ENCODE results near the gene KIF25. TPM values are rescaled to one million over a fixed set of nuclear protein-coding genes. Genes with fewer than 3 reads are reported as not detected.

Gene KIF25
- total RNA-seq, 1 donor from 2014 or later = not detected

DNA sequence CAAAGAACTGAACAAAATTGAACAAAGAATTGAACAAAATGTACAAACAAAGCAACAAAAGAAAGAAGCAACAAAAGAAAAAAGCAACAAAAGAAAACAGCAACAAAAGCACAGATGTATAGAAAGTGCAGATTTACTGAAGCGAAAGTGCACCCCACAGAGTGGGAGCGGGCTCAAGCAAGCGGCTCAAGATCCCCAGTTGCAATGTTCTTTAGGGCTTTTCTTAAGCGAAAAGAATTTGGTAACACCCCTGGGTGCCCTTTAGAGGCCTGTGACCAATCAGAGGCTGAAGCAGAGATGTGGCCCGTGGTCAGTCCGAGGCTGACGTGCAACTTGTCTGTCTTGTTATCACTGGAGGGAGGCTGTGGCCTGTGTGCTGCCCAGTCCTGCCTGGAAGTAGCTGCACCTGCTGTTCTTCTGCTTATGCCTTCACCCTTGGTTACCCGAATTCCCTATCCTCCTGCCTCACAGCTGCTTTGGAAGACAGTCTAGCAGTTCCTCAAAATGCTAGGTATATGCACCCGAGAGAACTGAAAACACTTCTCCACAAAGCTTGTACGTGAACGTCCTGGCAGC, 13.2 kb upstream of the KIF25 start:
- Mint-ChIP-seq H3K36me3 (ENCODE audit: low read depth, unreplicated experiment) (no peaks in the 10 kb centered on the region), H3K9me3 (ENCODE audit: unreplicated experiment) (no peaks in the 10 kb centered on the region), H3K4me3 (ENCODE audit: unreplicated experiment) (no peak overlapping the region), H3K4me1 (ENCODE audit: unreplicated experiment) (peaks cover 16% of the 10 kb centered on the region), H3K27me3 (ENCODE audit: unreplicated experiment) (peaks cover 4% of the 10 kb centered on the region), H3K27ac (ENCODE audit: unreplicated experiment) (no peak overlapping the region)
- DNase-seq (ENCODE audit: low spot score) = no peak
- TF ChIP-seq CTCF (IDR thresholded peaks at IDR 0.05; ENCODE audit: unreplicated experiment) = no peak

DNA sequence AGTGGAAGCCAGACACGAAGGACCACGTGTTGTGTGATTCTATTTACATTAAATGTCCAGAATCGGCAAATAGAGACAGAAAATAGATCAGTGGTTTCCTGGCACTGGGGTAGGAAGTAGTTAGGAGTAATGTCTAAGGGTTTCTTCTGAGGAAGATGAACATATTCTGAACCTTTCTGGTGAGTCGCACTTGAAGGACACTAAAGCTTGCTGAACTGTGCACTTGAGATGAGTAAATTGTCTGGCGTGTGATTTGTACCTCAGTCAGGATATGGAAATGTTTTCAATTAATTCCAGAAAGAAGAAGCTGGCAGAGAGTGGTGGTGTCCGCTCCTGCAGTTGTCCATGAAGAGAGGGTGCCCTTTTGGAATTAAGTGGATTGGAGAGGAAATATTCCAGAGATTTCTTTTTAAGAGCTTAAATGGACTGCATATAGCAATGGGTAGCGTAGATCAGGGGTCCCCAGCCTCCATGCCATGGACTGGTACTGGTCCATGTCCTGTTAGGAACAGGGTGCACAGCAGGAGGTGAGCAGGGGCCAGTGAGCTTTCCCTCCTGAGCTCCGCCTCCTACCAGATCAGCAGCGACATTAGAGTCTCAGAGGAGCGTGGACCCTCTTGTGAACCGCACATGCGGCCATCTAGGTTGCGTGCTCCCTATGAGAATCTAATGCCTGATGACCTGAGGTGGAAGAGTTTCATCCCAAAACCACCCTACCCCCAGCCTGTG, 12.4 kb upstream of the KIF25 start:
- peaks cover 12% of the 10 kb centered on the region for H3K4me1 Mint-ChIP-seq (ENCODE audit: unreplicated experiment)
- no peak for DNase-seq (ENCODE audit: low spot score)
- no peaks in the 10 kb centered on the region for H3K36me3 Mint-ChIP-seq (ENCODE audit: low read depth, unreplicated experiment)
- no peak overlapping the region for H3K27ac Mint-ChIP-seq (ENCODE audit: unreplicated experiment)
- TF ChIP-seq CTCF (IDR thresholded peaks at IDR 0.05; ENCODE audit: unreplicated experiment) = no peak
- no peaks in the 10 kb centered on the region for H3K9me3 Mint-ChIP-seq (ENCODE audit: unreplicated experiment)
- H3K27me3 Mint-ChIP-seq (ENCODE audit: unreplicated experiment) = peaks cover 4% of the 10 kb centered on the region
- H3K4me3 Mint-ChIP-seq (ENCODE audit: unreplicated experiment) = no peak overlapping the region

DNA sequence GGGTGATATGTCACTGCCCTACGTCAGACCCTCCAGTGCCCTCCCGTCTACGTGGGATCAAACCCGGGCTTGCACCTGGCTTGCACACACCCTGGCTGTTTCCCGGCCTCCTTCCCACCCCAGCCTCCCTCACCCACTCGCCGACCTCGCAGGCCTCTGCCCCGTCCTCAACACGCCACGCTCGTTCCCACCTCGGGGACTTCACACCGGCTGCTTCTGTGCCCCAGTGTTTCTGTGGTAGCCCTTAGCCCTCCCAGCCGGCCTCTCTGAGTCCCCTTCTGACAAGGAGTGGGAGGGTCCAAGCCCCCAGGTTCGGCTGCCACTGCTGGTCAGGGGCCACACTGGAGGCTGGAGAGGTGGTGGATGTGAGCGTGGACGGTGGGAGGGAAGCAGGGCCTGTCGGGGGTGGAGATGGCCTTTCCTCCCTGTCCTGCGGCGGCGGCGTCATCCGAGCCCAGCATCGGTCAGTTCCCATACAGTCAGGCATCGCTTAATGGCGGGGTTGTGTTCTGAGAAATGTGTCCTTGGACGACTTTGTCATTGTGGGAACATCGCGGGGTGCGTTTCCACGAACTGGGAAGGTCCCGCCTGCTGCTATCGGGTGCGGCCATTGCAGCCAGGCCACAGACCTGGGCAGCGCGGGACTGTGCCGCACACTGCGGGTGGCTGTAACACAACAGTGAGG, 11.4 kb upstream of the KIF25 start:
- H3K36me3 Mint-ChIP-seq (ENCODE audit: low read depth, unreplicated experiment) = no peaks in the 10 kb centered on the region
- no peak for TF ChIP-seq CTCF (IDR thresholded peaks at IDR 0.05; ENCODE audit: unreplicated experiment)
- H3K27ac Mint-ChIP-seq (ENCODE audit: unreplicated experiment) = no peak overlapping the region
- peaks cover 4% of the 10 kb centered on the region for H3K27me3 Mint-ChIP-seq (ENCODE audit: unreplicated experiment)
- no peak for DNase-seq (ENCODE audit: low spot score)
- no peaks in the 10 kb centered on the region for H3K9me3 Mint-ChIP-seq (ENCODE audit: unreplicated experiment)
- no peak overlapping the region for H3K4me3 Mint-ChIP-seq (ENCODE audit: unreplicated experiment)
- H3K4me1 Mint-ChIP-seq (ENCODE audit: unreplicated experiment) = peaks cover 5% of the 10 kb centered on the region

- TF ChIP-seq CTCF (IDR thresholded peaks at IDR 0.05; ENCODE audit: unreplicated experiment) = no peak
- no peaks in the 10 kb centered on the region for H3K36me3 Mint-ChIP-seq (ENCODE audit: low read depth, unreplicated experiment)
- no peak for DNase-seq (ENCODE audit: low spot score)
- H3K9me3 Mint-ChIP-seq (ENCODE audit: unreplicated experiment) = no peaks in the 10 kb centered on the region
- H3K4me1 Mint-ChIP-seq (ENCODE audit: unreplicated experiment) = no peaks in the 10 kb centered on the region
- no peak overlapping the region for H3K4me3 Mint-ChIP-seq (ENCODE audit: unreplicated experiment)
- H3K27me3 Mint-ChIP-seq (ENCODE audit: unreplicated experiment) = peaks cover 2% of the 10 kb centered on the region
- no peak overlapping the region for H3K27ac Mint-ChIP-seq (ENCODE audit: unreplicated experiment)
Measured at GRCh38 chr6:167987396-167988153, 9.9 kb upstream of the KIF25 start.

Data from endothelial cell (in vitro differentiated cells).